Fibroblast of mammary gland (primary cell): Measurements from ENCODE around the gene CLCN5.
A peak's percentile ranks its signal among the peaks of the same experiment; 100 is the strongest.

Source experiments
- DNase-seq: peaks from one replicate; pipeline ENCODE4 v3.0.0-alpha.2; 2010; ENCODE audit warnings: low read depth
- H3K4me3 ChIP-seq: 2 replicates; pipeline ENCODE4 v1.5.1; 2011; ENCODE audit warnings: low read depth, mild to moderate bottlenecking, low read length, moderate library complexity; ENCODE audit not compliant: control insufficient read depth
- CTCF ChIP-seq: conservative IDR thresholded peaks from 2 replicates; pipeline ENCODE4 v1.5.1; 2011; ENCODE audit warnings: low read depth, low read length, inconsistent platforms; ENCODE audit not compliant: control insufficient read depth, insufficient read depth

CLCN5 gene

GRCh38 chrX:49922291-49923241 is at the start of gene CLCN5:
TSS of gene CLCN5 (plus strand) at chrX:49922596. CDS start at chrX:49925299, 2,703 bp downstream.
- peak; percentile 90 for DNase-seq
- peak within 1 kb of the TSS; percentile 62 for H3K4me3 ChIP-seq
- no peak for TF ChIP-seq CTCF

GRCh38 chrX:49876750-49877149 is 45.6 kb upstream of the CLCN5 start:
- peak; percentile 35 for DNase-seq
- TF ChIP-seq CTCF, result peak; percentile 52
- no peak overlapping the region for H3K4me3 ChIP-seq

GRCh38 chrX:49877397-49878101 is 44.8 kb upstream of the CLCN5 start:
- TF ChIP-seq CTCF, result no peak
- DNase-seq, result no peak
- H3K4me3 ChIP-seq, result no peak overlapping the region

GRCh38 chrX:49878128-49878833 is 44.1 kb upstream of the CLCN5 start:
- peak overlapping the region; percentile 48 for H3K4me3 ChIP-seq
- DNase-seq, result no peak
- no peak for TF ChIP-seq CTCF

- H3K4me3 ChIP-seq, result peak within 1 kb of the TSS; percentile 48
- peak; percentile 82 for DNase-seq
- TF ChIP-seq CTCF, result peak; percentile 44
Measured at GRCh38 chrX:49878834-49879655, 43.4 kb upstream of the CLCN5 start, which contains the start of gene USP27X. TSS of gene USP27X (plus strand) at chrX:49879484. CDS start at chrX:49880308, 824 bp downstream.

GRCh38 chrX:49879656-49880277 is 42.6 kb upstream of the CLCN5 start:
- peak overlapping the region; percentile 48 for H3K4me3 ChIP-seq
- DNase-seq, result no peak
- TF ChIP-seq CTCF, result no peak
